Muscle of leg (tissue), 11 donors: ENCODE measurements around the gene BCL11A. TPM values are rescaled to one million over a fixed set of nuclear protein-coding genes. Genes with fewer than 3 reads are reported as not detected.
A peak's percentile ranks its signal among the peaks of the same experiment; 100 is the strongest.

ENCODE experiments used
- DNase-seq: peaks from one replicate; pipeline ENCODE4 v3.0.0; 2013
- H3K27ac ChIP-seq: one replicate; pipeline ENCODE4 v1.5.1; 2013; ENCODE audit warnings: mild to moderate bottlenecking, low read length, control low read depth
- H3K27me3 ChIP-seq: one replicate; pipeline ENCODE4 v1.6.1; 2013; ENCODE audit warnings: low read length; ENCODE audit not compliant: control insufficient read depth, insufficient read depth
- H3K36me3 ChIP-seq: one replicate; pipeline ENCODE4 v1.6.1; 2013; ENCODE audit warnings: low read length; ENCODE audit not compliant: control insufficient read depth, insufficient read depth
- H3K4me1 ChIP-seq: one replicate; pipeline ENCODE4 v1.6.1; 2013; ENCODE audit warnings: low read length; ENCODE audit not compliant: control insufficient read depth, insufficient read depth
- H3K4me3 ChIP-seq: one replicate; pipeline ENCODE4 v1.5.1; 2013; ENCODE audit warnings: low read length, control low read depth
- H3K9me3 ChIP-seq: replicated peaks from 2 replicates; pipeline ENCODE4 v1.6.1; 2013; ENCODE audit warnings: low read depth, low read length; ENCODE audit not compliant: control insufficient read depth
- WGBS: methylation state at CpG from one replicate; pipeline ENCODE4 v1.1.5; 2013; ENCODE audit warnings: missing lambda C conversion rate; ENCODE audit not compliant: insufficient coverage; 5-methylcytosine and 5-hydroxymethylcytosine counted together
- polyA plus RNA-seq, 8 donors: library from polyadenylated mRNA; unstranded; fragments of 120-200 nt; gene quantifications; one replicate each; pipeline versions ENCODE4 v1.2.1 to v1.2.3, GENCODE V29; 2013; ENCODE audit warnings: inconsistent platforms in 1 of 8, low replicate concordance in 1 of 8; ENCODE audit not compliant: insufficient read length in 8 of 8, insufficient read depth in 1 of 8
- total RNA-seq: library from RNA; stranded (reverse); fragments of 120-200 nt; gene quantifications from one replicate; pipeline ENCODE4 v1.2.4, GENCODE V29; 2013

BCL11A gene
- total and polyA plus RNA-seq, 9 donors = 1.1 to 12.2 (median 2.7) TPM

- no peaks in the 10 kb centered on the region for H3K9me3 ChIP-seq
- 74% methylated on average over 6 of the region's 6 CpGs for WGBS
- DNase-seq = no peak
- no peaks in the 10 kb centered on the region for H3K27me3 ChIP-seq
- no peak overlapping the region for H3K27ac ChIP-seq
- no peaks in the 10 kb centered on the region for H3K36me3 ChIP-seq
- no peak overlapping the region for H3K4me3 ChIP-seq
- H3K4me1 ChIP-seq = peaks cover 33% of the 10 kb centered on the region
Measured at GRCh38 chr2:60440767-60441163, 112.7 kb downstream of the BCL11A start.

GRCh38 chr2:60440079-60440766 lies 113.2 kb downstream of the BCL11A start:
- DNase-seq = no peak
- H3K27ac ChIP-seq = no peak overlapping the region
- H3K36me3 ChIP-seq = no peaks in the 10 kb centered on the region
- H3K4me3 ChIP-seq = no peak overlapping the region
- no peaks in the 10 kb centered on the region for H3K27me3 ChIP-seq
- peaks cover 34% of the 10 kb centered on the region for H3K4me1 ChIP-seq
- WGBS = no CpG with 5 or more reads among the region's 3 CpGs
- H3K9me3 ChIP-seq = no peaks in the 10 kb centered on the region

DNA sequence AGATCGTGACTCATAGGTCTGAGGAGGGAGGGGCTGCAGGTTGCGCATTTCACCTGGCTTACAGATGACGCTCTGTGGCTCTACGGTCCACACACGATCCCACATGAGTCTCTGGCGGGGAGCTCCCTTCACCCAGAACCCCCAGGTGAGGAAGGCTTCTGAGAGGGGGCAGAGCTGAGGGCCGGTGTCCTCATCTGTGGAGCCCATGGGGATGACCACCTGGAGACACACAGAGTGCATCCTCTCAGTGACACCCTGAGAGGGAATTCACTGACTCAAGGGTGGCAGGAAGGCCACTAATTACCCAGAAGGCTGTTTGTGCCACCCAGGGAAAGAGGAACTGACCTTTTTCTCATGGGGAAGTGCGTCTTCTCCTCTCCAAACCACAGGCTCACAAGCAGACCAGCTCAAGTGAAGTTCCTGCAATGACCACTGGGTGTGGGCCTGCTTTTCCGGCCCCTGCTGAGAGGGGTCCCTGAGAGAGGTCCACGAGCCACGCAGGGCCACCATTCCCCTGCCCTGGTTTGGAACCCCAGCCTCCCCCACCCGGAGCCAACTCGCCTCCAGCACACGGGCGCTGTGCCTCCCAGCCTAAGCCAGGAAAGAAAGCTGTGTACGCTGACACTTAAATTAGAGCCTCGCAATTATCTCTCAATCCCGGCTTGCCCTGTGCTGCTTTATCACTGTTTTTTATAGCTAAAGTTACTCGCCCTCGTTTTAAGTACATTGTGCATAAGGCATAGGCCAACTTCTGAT lies 114.1 kb downstream of the BCL11A start:
- Histone ChIP-seq H3K36me3 (no peaks in the 10 kb centered on the region), H3K9me3 (no peaks in the 10 kb centered on the region), H3K27ac (no peak overlapping the region), H3K4me3 (no peak overlapping the region), H3K4me1 (peaks cover 38% of the 10 kb centered on the region), H3K27me3 (no peaks in the 10 kb centered on the region)
- 56% methylated on average over 10 of the region's 20 CpGs for WGBS
- DNase-seq = peak; percentile 78

DNA sequence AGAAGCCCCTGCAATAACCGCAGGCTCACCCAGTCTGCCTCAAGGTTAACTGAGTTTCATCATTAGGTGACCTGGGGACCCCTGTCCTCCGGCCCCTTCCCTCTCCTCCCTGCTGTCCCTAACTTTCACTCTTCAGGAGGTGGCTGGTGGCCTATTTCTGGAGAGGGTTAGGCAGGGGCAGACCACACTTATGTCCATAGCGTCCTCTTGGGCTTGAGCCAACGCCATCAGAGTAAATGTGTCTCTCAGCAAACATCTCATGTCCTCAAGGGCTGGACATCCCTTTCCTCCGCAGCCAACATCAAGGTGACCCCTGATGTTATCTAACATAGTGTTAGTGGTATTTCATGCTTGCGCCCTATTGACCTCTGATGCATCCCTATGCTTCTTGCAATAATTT lies 114.8 kb downstream of the BCL11A start:
- Histone ChIP-seq H3K4me3 (no peak overlapping the region), H3K27ac (no peak overlapping the region), H3K4me1 (peaks cover 38% of the 10 kb centered on the region), H3K27me3 (no peaks in the 10 kb centered on the region), H3K36me3 (no peaks in the 10 kb centered on the region), H3K9me3 (no peaks in the 10 kb centered on the region)
- WGBS = no CpG with 5 or more reads among the region's 6 CpGs
- DNase-seq = no peak

DNA sequence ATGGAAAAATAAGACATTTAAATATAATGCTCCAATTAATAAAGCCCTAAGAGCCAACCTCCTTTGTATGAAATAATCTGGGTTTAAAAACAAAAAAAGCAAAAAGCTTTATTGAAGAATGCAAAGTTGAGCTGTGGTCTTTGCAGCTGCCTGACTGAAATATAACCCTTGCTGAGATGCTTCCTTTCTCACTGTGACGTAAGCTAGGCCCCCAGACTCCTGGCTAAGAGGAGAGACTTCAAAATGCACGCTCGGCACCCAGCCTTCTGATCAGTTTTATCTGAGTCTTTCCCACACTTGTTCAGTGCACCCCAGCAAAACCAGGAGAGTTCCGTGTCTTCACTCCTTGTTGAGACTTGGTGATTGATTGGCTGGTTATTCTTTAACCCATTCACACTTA lies 115.3 kb downstream of the BCL11A start:
- H3K27me3 ChIP-seq = no peaks in the 10 kb centered on the region
- H3K36me3 ChIP-seq = no peaks in the 10 kb centered on the region
- no peak overlapping the region for H3K27ac ChIP-seq
- no peaks in the 10 kb centered on the region for H3K9me3 ChIP-seq
- no peak for DNase-seq
- no peak overlapping the region for H3K4me3 ChIP-seq
- peaks cover 38% of the 10 kb centered on the region for H3K4me1 ChIP-seq
- WGBS = 60% methylated on average over 1 of the region's 4 CpGs

DNA sequence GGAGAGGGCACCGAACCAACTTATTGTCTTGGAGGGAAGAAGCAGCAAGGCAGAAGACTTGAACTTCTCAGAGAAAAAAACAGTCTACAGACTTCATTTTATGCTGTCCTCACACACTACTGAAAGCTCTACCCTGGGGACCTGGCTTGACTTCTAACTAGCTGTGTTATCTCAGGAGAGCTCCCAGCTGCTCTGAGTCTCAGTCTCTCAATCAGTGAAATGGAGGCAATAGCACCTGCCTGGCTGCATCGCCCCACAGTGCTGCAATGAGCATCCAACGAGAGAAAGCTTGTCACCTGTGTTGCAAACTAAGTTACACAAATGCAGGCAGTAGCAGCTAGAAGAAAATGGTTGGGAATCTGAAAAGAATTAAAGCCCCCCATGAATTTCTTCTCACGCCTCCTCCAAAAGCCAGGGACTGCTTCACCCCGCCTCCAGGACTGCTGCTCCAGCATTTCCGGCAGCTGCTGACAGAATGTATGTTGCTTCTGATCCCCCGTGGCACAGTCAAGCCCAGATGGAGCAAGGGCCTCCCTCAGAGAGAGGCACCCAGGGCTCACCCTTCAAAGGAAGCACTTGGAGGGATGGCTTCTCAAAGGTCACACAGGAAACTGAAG lies 116.3 kb downstream of the BCL11A start:
- H3K27ac ChIP-seq = no peak overlapping the region
- no peaks in the 10 kb centered on the region for H3K36me3 ChIP-seq
- H3K4me3 ChIP-seq = no peak overlapping the region
- WGBS = 74% methylated on average over 4 of the region's 7 CpGs
- peak; percentile 26 for DNase-seq
- peaks cover 36% of the 10 kb centered on the region for H3K4me1 ChIP-seq
- no peaks in the 10 kb centered on the region for H3K27me3 ChIP-seq
- no peaks in the 10 kb centered on the region for H3K9me3 ChIP-seq

- DNase-seq = no peak
- WGBS = 62% methylated on average over 3 of the region's 5 CpGs
- Histone ChIP-seq H3K27me3 (no peaks in the 10 kb centered on the region), H3K9me3 (no peaks in the 10 kb centered on the region), H3K4me3 (no peak overlapping the region), H3K36me3 (no peaks in the 10 kb centered on the region), H3K27ac (no peak overlapping the region), H3K4me1 (peaks cover 15% of the 10 kb centered on the region)
Measured at GRCh38 chr2:60433018-60433596, 120.3 kb downstream of the BCL11A start.

GRCh38 chr2:60432035-60432601 lies 121.3 kb downstream of the BCL11A start:
- H3K4me1 ChIP-seq = peaks cover 7% of the 10 kb centered on the region
- H3K27ac ChIP-seq = no peak overlapping the region
- 83% methylated on average over 7 of the region's 8 CpGs for WGBS
- H3K27me3 ChIP-seq = no peaks in the 10 kb centered on the region
- H3K4me3 ChIP-seq = no peak overlapping the region
- no peaks in the 10 kb centered on the region for H3K9me3 ChIP-seq
- no peaks in the 10 kb centered on the region for H3K36me3 ChIP-seq
- DNase-seq = no peak

GRCh38 chr2:60429681-60430080 lies 123.8 kb downstream of the BCL11A start:
- no peaks in the 10 kb centered on the region for H3K4me1 ChIP-seq

GRCh38 chr2:60426880-60427279 lies 126.6 kb downstream of the BCL11A start:
- Histone ChIP-seq H3K36me3 (no peaks in the 10 kb centered on the region), H3K27ac (no peak overlapping the region), H3K27me3 (no peaks in the 10 kb centered on the region), H3K4me1 (no peaks in the 10 kb centered on the region), H3K9me3 (no peaks in the 10 kb centered on the region), H3K4me3 (no peak overlapping the region)
- no CpG with 5 or more reads among the region's 7 CpGs for WGBS
- DNase-seq = no peak

More at GRCh38 chr2:60429681-60430080, 123.8 kb downstream of the BCL11A start:
- H3K36me3 ChIP-seq = no peaks in the 10 kb centered on the region
- no peak overlapping the region for H3K27ac ChIP-seq
- no peak overlapping the region for H3K4me3 ChIP-seq
- DNase-seq = no peak
- H3K9me3 ChIP-seq = no peaks in the 10 kb centered on the region
- WGBS = 30% methylated on average over 3 of the region's 4 CpGs
- H3K27me3 ChIP-seq = no peaks in the 10 kb centered on the region
